Dendritic cell treated with granulocyte-macrophage colony-stimulating factor and Interleukin-4, amounts not matched to agents 40 ng/mL and 50 ng/mL, for 4 days (primary cell): ENCODE results near the gene TEDC1.

Source experiments
- H3K27ac Mint-ChIP-seq: one replicate; pipeline ENCODE4 v1.8.0; 2022; ENCODE audit warnings: mild to moderate bottlenecking, mixed read lengths
- H3K27me3 Mint-ChIP-seq: one replicate; pipeline ENCODE4 v1.8.0; 2022; ENCODE audit warnings: mild to moderate bottlenecking, mixed read lengths
- H3K36me3 Mint-ChIP-seq: one replicate; pipeline ENCODE4 v1.8.0; 2022; ENCODE audit warnings: low read depth, mixed read lengths
- H3K4me1 Mint-ChIP-seq: one replicate; pipeline ENCODE4 v1.8.0; 2022; ENCODE audit warnings: low read depth, mixed read lengths
- H3K4me3 Mint-ChIP-seq: one replicate; pipeline ENCODE4 v1.8.0; 2022; ENCODE audit warnings: mild to moderate bottlenecking, moderate library complexity, mixed read lengths
- H3K9me3 Mint-ChIP-seq: one replicate; pipeline ENCODE4 v1.8.0; 2022; ENCODE audit warnings: mixed read lengths
- intact Hi-C: fragments of 100-400 bp; cut with micrococcal nuclease; formaldehyde crosslinking; loops from one replicate; pipeline ENCODE4 v1.15.0; 2022

Gene TEDC1

DNA sequence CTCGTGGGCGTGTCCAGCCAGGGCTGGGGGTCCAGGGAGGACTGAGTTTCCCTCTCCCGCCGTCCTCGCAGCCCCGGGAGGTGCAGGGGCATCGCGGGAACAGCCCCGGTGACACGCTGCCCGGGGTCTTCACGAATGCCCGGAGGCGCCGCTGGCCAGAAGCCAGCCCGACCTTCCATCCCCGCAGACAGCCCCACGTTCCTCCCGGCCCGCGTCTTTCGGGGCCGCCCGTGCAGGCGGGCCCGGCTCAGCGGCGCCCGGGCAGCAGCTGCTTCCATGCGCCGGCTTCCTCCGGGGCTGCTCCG, 827 bp upstream of the TEDC1 start:
- peaks cover 51% of the 10 kb centered on the region for H3K36me3 Mint-ChIP-seq
- intact Hi-C loops, result loop anchor here (1.0 to 5.0 kb wide), 7 partner anchors 9 to 120 kb away; partner anchors contain the start of genes CRIP2 and TMEM121
- peak overlapping the region; percentile 72 for H3K4me3 Mint-ChIP-seq
- peak overlapping the region; percentile 100 for H3K27ac Mint-ChIP-seq
- peaks cover 51% of the 10 kb centered on the region for H3K4me1 Mint-ChIP-seq
- H3K27me3 Mint-ChIP-seq, result peaks cover 17% of the 10 kb centered on the region
- H3K9me3 Mint-ChIP-seq, result no peaks in the 10 kb centered on the region

DNA sequence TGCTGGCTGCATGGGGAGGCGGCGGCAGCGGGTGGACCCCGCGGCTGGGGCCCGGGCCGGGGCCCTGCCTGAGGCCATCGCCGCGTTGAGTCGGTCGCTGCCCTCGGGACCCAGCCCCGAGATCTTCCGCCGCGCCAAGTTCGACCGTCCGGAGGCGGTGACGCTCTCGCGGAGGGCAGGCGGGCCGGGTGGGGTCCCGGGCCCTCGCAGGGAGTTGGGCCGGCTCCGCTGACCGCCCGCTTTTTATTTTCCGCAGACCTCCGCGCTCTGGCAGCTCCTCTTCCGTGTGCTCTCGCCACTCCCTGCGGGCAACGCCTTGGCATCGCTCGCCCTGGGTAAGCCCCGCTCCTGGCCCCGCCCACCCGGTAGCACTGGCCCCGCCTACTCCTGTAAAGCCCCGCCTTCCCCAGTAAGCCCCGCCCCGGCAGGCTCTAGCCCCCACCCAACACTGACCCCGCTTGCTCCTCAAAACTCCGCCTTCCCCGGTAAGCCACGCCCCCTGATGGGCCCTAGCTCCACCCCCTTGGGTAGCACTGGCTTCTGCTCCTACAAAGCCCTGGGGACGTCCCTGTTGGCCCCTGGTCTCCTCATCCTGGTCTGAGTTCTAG, 424 bp downstream of the TEDC1 start:
- Mint-ChIP-seq H3K36me3 (peaks cover 56% of the 10 kb centered on the region), H3K4me1 (peaks cover 38% of the 10 kb centered on the region), H3K9me3 (no peaks in the 10 kb centered on the region), H3K4me3 (peak overlapping the region; percentile 72), H3K27me3 (peaks cover 5% of the 10 kb centered on the region), H3K27ac (peak overlapping the region; percentile 100)
- intact Hi-C loops, result loop anchor here (2.0 to 5.0 kb wide), 5 partner anchors 17 to 99 kb away; partner anchors contain the start of genes CRIP2 and TMEM121

DNA sequence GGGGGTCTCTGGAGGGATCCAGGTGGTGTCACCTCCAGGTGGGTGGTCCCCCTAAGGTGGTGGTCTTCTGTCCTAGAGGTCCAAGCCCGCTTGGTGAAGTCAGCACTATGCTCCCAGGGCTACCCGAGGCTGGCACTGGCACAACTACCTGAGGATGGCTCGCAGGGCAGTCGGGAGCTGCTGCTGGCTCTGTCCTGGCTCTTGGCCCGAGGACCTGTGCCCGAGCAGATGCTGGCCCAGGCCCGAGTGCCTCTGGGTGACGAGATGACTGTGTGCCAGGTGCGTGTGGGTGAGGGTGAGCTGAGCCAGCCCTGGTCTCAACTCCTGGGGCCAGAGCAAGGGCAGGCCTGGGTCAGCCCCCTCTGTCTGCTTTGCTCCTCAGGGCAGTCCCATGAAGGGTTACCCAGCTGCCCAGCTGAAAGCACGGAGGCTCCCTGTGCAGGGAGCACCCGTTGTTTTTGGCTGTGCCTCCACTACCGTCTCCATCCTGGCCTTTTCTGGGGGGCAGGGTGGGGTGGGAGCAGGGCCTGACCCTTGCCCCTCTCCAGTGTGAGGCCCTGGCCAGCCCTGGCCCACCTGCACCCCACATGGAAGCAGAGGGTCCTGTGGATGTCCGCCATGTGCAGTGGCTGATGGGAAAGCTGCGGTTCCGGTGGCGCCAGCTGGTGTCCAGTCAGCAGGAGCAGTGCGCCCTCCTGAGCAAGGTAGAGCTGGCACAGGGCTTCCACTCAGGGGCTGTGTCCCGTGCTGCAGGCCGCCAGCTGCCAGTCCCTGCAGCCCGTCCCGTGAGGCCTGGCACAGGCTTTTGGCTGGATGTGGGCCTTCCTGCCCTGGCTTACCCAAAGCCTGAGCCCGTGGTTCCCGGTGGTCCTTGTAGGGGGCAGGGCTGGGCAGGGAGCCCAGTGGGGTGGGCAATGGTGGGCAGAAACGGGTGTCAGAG, 1.3 kb downstream of the TEDC1 start:
- Mint-ChIP-seq H3K27me3 (no peaks in the 10 kb centered on the region), H3K4me1 (peaks cover 33% of the 10 kb centered on the region), H3K4me3 (peak overlapping the region; percentile 72), H3K36me3 (peaks cover 62% of the 10 kb centered on the region), H3K27ac (peak overlapping the region; percentile 100), H3K9me3 (no peaks in the 10 kb centered on the region)
- intact Hi-C loops, result loop anchor here (5.0 kb wide), 2 partner anchors 35 to 100 kb away; partner anchors contain the start of gene TMEM121

DNA sequence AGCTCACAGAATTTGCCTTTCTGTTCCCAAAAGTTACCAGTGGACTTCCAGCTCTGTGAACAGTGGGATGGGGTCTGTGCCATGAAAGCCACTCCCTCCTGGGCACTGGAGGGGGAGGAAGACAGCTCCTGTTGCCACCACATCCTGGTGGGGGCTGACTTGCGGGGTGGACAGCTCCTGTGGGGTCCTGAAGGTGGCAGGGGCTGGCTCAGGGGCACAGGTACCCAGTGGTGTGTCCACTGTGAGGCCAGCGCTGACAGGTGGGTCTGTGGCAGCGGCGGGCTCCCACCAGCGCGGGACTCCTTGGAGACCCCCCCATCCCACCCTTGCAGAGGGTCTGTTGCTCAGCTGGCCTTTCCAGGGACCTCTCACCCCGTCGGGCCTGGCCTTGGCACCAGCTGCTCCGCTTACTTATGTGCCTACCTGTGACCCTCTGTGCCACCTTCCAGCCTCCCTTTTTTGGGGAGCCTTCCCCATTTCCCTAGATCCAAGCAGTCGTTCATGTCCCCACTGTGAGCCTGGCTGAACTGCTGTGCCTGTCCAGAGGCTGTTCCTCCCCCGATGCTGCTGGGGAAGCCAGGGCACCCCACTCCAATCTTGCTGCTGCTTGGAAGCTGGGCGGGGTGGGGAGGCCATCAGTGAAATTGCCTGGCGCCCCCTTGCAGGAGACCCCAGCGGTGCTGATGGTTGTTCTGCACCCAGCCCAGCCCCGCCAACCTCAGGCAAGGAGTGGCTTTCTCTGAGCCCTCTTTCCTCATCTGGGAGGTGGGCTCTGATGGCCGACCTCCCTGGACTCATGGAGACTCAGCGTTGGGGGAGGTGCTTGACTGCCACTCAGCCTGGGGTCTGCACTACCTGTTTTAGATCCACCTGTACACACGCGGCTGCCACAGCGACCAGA, 2.2 kb downstream of the TEDC1 start:
- H3K27ac Mint-ChIP-seq, result no peak overlapping the region
- no peaks in the 10 kb centered on the region for H3K27me3 Mint-ChIP-seq
- no peaks in the 10 kb centered on the region for H3K9me3 Mint-ChIP-seq
- intact Hi-C loops, result loop anchor here (5.0 kb wide), 2 partner anchors 34 to 101 kb away; partner anchors contain the start of gene TMEM121
- peaks cover 62% of the 10 kb centered on the region for H3K36me3 Mint-ChIP-seq
- H3K4me3 Mint-ChIP-seq, result no peak overlapping the region
- peaks cover 24% of the 10 kb centered on the region for H3K4me1 Mint-ChIP-seq

DNA sequence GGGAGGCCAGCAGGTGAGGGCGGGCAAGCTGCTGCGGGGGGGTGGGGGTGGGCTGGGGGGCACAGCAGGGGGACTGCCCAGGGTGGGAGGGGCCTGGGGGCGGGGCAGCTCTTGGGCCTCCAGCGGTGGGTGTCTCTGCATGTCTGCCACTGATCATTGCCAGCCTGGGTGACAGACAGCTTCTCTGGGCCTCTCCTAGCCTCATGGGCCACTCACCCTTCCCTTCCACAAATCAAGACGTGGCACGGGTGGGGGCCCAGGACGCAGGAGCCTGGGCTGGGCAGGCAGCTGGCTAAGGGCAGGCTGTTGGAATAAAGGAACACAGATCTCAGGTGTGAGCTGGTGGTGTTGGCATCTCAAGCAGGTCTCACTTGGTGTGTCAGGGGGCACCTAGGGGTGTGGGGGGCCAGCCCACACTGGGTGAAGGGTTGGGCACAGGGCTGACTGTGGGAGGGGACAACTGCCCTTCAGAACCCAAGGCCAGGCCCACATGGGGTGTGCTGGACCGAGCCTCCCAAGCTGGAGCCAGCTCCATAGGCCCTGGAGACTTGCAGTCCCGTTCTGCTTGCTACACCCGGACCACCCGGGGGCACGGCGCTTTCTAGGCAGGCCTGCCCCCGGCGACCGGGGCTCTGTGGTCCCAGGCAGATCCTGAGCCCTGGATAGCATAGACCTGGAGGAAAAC, 3.0 kb downstream of the TEDC1 start:
- Mint-ChIP-seq H3K36me3 (peaks cover 62% of the 10 kb centered on the region), H3K4me3 (no peak overlapping the region), H3K27ac (no peak overlapping the region), H3K4me1 (peaks cover 16% of the 10 kb centered on the region), H3K9me3 (no peaks in the 10 kb centered on the region), H3K27me3 (no peaks in the 10 kb centered on the region)
- intact Hi-C loops, result loop anchor here (5.0 kb wide), 2 partner anchors 33 to 102 kb away; partner anchors contain the start of gene TMEM121

DNA sequence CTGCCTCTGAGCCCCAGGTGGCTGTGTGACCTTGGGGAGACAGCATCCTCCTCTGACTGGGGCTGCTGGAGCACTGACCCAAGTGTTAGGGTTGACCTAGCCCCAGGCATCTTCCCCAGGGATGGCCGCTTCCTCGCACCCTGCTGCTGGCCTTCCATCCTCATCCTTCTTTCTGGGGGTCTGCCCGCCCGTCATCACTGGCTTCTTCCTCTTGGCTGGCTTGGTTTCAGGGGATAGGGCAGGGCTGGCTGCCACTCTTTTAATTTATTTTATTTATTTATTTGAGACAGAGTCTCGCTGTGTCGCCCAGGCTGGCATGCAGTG, 3.5 kb downstream of the TEDC1 start:
- Mint-ChIP-seq H3K4me1 (peaks cover 11% of the 10 kb centered on the region), H3K4me3 (no peak overlapping the region), H3K36me3 (peaks cover 58% of the 10 kb centered on the region), H3K27me3 (no peaks in the 10 kb centered on the region), H3K27ac (no peak overlapping the region), H3K9me3 (no peaks in the 10 kb centered on the region)
- intact Hi-C loops, result loop anchor here (5.0 kb wide), 2 partner anchors 33 to 102 kb away; partner anchors contain the start of gene TMEM121

DNA sequence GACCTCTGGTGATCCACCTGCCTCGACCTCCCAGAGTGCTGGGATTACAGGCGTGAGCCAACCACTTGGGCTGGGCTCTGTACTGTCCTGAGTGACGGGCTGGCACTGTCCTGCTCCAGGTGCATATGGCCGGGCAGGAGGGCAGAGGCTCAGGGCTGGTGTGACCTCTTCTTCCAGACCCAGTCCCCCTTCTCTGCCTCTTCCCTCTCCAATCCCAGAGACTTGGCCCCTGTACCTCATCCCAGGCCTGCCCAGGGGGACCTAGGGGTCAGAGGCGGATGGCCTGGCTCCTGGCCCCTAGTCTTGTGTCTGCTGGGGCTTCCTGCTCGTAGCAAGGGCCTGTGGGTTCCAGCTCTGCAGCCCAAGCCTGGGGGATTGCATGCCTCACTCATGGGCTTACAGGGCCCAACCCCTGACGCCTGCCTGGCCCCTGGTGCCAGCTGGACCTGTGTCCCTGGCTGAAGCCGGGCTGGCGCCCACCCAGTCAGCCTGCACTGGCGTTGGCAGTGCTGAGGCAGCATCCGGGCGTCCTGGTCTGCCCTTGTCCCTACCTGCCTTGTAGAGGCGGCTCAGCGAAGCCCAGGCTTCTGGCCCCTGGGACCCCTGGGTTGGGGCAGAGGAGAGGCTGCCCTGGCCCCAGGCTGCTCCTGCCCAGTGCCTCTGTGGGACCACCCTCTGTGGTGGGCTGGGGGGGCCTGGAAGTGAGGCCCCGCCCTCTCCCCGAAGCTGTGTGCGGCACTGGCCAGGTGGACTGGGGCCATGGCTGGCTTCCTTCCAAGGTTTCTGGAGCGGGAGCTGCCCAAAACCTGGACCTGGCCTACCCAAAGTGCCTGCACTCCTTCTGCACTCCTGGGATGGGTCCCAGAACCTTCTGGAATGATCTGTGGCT, 4.3 kb downstream of the TEDC1 start:
- intact Hi-C loops, result no loop called here
- Mint-ChIP-seq H3K4me3 (no peak overlapping the region), H3K4me1 (peaks cover 7% of the 10 kb centered on the region), H3K36me3 (peaks cover 57% of the 10 kb centered on the region), H3K27ac (no peak overlapping the region), H3K27me3 (no peaks in the 10 kb centered on the region), H3K9me3 (no peaks in the 10 kb centered on the region)

DNA sequence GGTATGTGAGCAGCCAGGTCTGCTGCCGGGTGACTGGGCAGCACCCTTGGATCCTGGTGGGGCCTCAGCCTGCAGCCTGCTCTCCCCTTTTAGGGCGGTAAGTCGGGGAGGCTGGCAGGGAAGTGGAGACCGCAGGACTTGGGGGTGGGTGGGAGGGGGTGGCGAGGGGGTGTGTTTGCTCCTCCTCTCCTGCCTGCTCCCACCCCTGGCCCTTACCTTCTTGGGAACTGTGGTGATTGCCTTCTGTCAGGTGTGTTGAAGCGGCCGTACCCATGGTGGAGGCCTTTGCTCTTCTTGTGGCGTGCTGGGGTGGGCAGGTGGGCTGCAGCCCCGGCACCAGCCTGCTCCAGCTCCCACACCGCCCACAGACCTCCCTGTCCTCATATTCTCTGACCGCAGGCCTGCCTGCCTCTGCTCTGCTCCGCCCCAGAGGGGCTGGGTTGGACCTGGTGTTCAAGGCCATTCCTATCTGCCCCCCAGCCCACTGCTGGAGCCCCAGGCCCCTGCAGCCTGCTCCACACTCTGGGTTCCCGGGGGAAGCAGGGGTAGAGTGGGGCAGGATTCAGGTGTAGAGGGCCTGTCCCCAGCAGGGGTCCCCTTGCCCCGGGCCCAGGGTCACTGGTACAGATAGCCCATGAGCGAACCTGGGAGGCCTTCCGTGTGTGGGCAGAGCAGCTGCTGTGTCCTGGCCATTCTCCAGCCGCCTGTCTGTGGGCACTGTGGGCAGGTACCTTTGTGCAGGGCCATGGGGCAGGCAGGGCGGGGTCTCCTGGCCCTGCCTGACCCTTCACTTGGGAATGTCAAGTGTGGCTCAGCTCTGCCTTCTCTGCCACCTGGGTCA, 5.2 kb downstream of the TEDC1 start:
- Mint-ChIP-seq H3K4me1 (peaks cover 7% of the 10 kb centered on the region), H3K4me3 (no peak overlapping the region), H3K9me3 (no peaks in the 10 kb centered on the region), H3K27me3 (no peaks in the 10 kb centered on the region), H3K36me3 (peaks cover 57% of the 10 kb centered on the region), H3K27ac (no peak overlapping the region)
- intact Hi-C loops, result no loop called here

DNA sequence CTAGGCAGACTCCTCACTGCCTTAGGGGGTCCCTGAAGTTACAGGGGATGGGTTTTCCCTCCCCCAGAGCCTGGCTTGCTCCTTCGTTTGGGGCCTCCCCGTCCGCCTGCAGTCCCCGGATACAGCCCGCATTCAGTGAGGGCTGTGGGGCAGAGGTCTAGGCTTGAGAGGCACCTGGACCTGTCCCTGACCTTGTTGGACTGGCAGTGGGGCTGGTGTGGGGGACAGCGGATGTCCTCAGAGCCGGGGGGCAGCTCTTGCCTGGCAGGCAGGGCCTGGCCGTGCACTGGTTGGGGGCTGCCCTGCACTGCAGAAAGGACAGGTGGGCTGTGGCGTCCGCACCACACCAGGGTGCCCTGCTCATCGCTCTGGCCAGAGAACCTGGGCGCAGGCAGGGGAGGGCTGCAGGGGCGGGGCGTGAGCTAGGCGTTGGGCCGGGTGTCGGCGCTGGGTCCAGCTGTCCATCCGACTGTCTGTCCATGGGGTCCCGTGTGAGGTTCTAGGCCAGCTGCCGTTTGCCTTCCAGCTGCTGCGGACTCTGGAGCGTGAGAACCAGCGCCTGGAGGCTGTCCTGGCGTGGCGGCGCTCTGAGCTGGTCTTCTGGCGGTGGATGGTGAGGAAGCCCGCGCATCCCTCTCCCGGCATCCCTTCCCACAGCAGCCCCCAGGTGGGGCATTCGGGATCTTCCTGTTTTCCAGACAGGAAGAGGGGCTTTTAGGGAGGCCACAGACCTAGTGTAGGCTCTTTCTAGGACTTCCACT, 6.0 kb downstream of the TEDC1 start:
- Mint-ChIP-seq H3K36me3 (peaks cover 57% of the 10 kb centered on the region), H3K27me3 (no peaks in the 10 kb centered on the region), H3K27ac (no peak overlapping the region), H3K4me1 (peaks cover 2% of the 10 kb centered on the region), H3K4me3 (no peak overlapping the region), H3K9me3 (no peaks in the 10 kb centered on the region)
- intact Hi-C loops, result no loop called here

DNA sequence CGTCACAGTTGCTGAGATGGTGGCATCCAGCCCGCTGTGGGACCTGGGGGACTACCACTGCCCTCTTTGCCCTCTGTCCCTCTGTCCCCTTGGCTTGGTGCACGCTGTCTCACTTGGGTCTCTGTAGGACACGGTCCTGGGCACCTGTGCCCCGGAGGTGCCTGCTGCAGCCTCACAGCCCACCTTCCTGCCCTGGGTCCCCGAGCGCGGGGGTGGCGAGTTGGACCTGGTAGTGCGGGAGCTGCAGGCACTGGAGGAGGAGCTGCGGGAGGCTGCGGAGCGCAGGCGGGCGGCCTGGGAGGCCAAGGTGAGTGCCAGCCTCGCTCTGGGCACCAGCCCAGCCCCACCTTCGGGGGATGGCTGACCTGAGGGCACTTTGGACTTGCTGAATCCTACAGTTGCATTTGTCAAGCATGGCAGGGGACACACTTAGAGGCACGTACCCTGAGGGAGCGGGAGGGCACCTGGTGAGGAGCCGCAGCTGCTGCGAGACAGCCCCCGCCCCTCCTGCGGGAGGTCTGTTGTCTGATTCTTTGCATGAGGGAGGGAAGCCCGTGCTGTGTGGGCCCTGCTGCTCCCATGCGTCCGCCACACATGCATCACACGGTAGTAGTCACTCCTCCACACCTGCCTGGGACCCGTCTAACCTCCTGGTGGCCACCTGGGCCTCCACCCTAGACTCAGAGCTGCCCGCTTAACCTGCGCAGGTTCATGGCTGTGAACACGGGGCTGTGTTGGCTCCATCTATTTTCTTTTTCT, 6.8 kb downstream of the TEDC1 start:
- H3K27me3 Mint-ChIP-seq, result peaks cover 5% of the 10 kb centered on the region
- no peaks in the 10 kb centered on the region for H3K9me3 Mint-ChIP-seq
- H3K36me3 Mint-ChIP-seq, result peaks cover 55% of the 10 kb centered on the region
- no peaks in the 10 kb centered on the region for H3K4me1 Mint-ChIP-seq
- intact Hi-C loops, result no loop called here
- H3K27ac Mint-ChIP-seq, result no peak overlapping the region
- H3K4me3 Mint-ChIP-seq, result no peak overlapping the region
